ENCODE data around the gene ZNF155.

- no peak for TF ChIP-seq POLR2A (IDR thresholded peaks at IDR 0.05; ENCODE audit: low read depth, low read length)
- no peak for TF ChIP-seq CTCF (IDR thresholded peaks at IDR 0.05; ENCODE audit: extremely low read depth in 1 of 2, insufficient read depth in 1 of 2, low read depth in 1 of 2, low read length in 2 of 2)
- TF ChIP-seq MYC (IDR thresholded peaks at IDR 0.05; ENCODE audit: low read depth, low read length), result no peak
- no peak for TF ChIP-seq GATA2 (IDR thresholded peaks at IDR 0.05; ENCODE audit: insufficient read depth, insufficient read length, low read depth, low read length)
- TF ChIP-seq JUN (IDR thresholded peaks at IDR 0.05; ENCODE audit: borderline replicate concordance, insufficient read depth, insufficient read length, low read depth), result no peak
Observed at GRCh38 chr19:43941209-43941608, 42.8 kb upstream of the ZNF155 start.

All from endothelial cell of umbilical vein (primary cell).